ENCODE results near the gene MESP2.

Gene MESP2

DNA sequence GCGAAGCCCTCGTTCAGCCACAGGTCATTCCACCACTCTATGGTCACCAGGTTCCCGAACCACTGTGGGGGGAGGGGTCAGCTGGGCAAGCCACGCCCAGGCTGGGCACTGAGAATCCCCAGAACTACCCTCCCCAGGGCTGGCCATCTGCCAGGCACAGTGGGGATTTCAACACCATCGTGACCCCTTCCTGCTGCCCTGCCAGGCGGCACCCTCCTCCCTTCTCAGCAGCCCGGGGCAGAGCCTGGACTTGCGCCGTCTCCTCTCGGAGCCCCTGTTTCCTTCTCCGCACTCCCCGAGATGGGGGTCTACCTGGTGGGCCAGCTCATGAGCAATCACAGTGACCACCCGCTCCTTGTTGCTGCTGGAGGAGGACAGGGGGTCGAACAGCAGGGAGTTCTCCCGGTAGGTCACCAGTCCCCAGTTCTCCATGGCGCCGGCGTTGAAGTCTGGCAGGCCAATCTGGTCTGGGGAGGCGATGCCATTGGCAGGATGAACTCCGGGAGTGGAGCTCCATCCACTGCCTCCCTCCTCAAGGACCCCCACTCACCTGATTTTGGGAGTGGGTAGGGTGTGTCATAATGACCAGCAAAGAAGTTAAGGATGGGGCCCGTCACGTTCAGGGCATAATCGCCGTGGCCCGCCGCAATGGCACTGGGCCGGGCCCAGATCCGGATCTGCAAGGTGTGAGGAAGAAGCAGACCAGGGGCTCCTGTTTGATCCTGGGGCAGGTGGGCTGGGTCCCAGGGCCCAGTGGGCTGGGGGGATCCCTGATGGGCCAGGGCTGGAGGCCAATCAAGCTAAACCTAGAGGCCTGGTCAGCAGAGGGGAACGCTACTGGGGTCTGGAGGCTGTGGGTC is 28.0 kb downstream of the MESP2 start:
- no peak for DNase-seq

DNA sequence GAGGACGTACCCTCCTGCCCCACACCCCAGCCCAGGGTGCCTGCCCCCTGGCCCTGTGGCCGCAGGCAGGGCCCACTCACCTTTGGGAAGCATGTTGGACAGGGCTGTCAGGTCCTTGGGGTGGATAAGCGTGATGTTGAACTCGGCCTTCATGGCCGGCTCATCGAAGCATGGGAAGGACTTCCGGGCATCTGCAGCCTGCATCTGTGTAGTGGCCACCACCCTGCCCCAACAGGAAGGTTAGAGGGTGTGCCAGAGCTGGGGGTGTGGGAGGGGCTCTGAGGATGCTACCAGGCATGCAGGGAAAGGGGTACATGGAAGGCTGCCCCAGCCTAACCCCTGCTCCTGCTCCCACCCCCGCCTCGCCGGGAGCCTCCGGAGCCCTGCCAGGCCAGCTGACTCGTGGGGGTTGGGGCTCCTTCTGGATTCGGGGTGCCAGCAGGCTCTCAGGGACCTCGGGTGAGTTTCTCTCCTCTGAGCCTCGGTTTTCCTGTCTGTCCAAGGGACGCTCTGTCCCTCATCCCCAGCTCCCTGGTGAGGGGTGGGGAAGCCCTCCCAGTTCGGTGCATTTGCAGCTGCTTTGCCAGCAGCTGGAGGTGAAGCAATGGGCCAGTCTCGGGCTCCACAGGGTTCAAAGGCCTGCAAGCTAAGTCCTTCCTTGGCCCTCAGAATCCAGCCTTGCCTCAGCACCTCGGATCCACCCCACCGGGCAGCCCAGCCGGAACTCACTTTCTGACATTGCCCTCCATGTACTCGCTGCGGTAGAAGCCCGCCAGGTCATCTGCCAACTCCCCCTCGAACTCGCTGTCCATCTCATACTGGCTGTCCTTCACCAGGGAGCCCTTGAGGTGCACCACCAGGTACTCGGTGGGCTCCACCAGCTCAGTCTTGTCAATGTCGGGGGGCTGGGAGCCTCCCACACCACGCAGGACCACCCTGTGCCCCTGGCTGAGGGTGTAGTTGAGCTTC is 29.4 kb downstream of the MESP2 start:
- no peak for DNase-seq

DNA sequence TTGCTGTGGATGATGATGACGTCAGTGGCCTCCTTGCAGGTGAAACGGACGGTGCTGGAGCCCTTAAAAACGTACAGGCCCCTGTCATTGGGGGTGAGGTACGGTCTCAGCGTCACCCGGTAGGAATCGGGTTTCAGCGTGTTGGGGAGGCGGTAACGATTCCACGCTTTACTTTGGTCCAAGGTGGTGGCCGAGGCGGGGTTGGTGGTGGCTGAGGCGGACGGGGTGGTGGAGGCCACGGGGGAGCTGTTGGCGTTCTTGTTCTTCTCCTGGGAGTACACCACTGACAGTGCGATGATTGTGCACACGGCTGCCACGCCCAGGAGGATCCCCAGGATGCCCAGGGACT is 30.1 kb downstream of the MESP2 start:
- DNase-seq, result no peak

DNA sequence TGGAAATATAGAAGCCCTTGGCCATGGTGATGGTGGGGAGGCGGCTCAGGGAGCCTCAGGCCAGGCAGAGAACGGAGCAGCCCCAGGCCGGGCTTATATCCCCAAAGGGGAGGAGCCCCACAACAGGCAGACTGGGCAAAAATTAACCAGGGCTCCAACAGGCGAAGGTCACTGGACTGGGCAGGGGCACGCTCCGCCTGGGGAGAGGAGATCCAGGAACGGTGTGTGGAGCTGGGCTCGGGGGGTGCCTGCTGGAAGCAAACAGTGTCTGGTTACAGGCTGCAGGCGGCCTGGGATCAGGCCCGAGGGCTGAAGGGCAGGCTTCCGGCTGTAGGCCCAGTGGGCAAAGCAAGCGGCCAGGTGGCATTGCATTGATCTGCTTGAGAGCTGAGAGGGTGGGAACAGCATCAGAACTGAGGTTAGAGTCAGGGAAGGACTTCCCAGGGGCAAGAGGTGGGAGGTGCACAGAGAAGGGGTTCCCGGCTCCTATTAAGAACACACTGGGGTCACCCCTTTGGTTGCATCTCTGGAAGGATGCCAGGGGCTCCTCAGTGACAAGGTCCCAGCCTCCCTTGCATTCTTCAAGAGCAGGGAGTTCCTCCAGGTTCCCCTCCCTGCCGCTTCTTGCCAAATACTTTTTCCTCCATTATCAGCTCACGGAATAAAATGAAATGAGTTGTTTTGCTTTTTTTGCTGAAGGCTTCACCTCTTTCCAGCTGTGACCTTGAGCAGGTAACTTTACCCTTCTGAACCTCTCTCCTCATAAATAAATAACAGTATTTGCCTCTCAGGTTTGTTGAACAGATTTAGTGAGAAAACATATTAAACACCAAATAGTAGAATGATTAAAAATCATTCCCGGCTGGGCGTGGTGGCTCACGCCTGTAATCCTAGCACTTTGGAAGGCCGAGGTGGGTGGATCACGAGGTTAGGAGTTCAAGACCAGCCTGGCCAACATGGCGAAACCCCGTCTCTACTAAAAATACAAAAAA is 30.7 kb downstream of the MESP2 start:
- DNase-seq, result no peak

DNA sequence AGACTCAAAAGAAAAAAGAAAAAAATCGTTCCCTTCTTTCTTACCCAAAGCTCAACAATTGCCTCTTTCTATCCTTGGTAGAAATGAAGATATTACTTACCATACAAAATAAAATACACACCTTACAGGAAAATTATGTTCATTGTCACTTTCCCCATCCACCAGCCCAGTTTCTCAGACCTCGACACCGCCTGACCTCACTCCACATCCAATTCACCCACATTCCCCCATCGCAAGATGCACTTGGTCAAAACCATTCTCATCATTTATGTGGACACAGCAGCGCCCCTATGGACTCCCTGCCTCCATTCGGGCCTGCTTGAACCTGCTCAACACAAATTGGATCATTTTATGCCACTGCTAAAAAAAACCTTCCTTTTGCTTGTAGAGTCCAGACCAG is 31.6 kb downstream of the MESP2 start:
- DNase-seq, result no peak

- no peak for DNase-seq
Measured at GRCh38 chr15:89808160-89808870, 32.2 kb downstream of the MESP2 start.

GRCh38 chr15:89809093-89809786 is 33.1 kb downstream of the MESP2 start:
- DNase-seq, result no peak

GRCh38 chr15:89809787-89810148 is 33.6 kb downstream of the MESP2 start:
- no peak for DNase-seq

DNA sequence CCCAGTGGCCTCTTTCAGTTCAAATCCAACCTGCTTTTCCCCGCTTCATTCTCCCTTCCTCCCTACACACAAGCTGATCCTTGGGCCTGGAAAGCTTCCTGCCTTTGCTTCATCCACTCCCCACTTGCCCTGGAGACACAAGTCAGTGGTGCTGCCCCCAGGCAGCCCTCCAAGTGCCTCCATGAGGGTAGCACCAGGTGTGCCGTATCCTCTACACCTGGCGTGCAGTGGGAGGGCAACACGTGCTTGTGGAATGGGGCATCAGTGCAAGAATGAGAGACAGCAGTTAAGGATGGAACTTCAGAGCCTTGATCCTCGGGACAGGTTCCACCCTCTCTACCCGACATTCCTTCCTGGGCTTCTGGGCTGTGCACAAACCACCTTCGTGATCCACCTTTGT is 34.7 kb downstream of the MESP2 start:
- no peak for DNase-seq

DNA sequence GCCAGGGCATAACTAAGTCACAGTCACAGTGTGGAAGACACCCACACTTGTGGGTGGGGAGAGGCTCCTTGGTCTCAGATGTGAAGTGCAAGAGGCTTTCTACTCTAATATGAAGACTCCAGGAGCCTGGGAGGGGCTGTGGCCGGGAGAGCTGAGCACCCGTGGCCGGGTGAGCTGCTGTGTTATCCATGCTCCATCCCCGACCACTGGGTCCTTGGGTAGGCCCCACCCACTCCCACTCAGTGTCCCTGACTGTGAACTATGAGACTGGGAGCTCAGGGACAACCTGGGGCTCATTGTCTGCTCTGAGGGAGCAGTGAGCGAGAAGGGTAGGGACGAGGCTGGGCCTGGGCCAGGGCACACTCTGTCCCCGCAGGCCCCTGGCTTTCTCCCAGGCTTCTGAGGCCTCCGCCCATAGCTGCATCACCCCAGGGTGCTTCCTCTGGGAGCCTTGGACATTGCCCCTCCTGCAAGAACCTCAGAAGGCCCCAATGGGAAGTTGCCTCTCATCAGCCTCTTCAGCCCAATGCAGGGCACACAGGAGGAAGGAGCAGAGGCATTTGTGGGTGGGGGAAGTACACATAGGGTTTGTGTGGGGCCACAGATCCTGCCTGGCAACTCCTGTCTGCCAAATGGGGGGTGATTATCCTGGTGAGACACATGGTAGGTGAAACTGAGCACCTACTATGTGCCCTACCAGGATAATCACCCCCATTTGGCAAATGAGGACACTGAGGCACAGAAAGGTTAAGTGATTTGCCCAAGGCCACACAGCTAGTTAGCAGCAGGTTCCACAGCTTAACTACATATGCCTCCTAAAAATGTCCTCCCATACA is 36.1 kb downstream of the MESP2 start:
- DNase-seq, result no peak

DNA sequence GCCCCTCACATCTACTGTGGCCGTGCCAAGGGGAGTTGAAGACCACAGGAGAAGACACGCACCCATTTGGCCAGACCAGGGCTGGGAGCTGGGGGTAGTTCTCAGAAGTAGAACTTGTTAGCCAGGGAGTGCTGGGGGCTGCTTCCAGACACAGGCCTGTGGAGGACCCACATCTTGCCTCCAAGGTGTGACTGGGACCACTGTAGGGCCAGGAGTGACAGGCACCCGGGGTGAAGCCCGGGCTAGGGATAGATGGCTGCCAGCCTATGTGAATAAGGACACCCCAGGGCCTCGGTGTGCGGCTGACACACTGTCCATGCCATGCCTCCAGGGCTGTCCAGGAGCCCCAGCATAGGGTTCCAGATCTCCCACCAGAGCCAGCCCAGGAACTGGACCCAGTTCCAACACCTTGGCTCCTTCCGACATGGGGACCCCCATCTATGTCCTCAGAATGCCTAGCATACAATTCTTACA is 36.8 kb downstream of the MESP2 start:
- no peak for DNase-seq

- no peak for DNase-seq
Measured at GRCh38 chr15:89813381-89814111, 37.4 kb downstream of the MESP2 start.

- DNase-seq, result no peak
Measured at GRCh38 chr15:89814112-89814742, 38.1 kb downstream of the MESP2 start.

DNA sequence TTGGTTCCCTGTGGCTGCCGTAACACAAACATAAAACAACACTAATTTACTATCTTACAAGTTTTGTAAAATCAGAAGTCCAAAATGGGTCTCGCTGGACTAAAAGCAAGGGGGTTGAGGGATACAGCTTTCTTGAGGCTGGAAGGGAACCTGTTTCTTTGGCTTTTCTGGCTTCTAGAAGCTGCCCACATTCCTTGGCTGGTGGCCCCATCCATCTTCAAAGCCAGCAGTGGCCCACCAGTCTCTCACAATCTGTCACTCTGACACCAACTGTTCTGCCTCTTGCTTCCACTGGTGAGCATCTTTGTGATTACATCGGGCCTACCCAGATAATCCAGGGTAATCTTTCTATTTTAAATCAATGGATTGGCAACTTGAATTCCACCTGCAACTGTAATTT is 39.6 kb downstream of the MESP2 start:
- no peak for DNase-seq

DNA sequence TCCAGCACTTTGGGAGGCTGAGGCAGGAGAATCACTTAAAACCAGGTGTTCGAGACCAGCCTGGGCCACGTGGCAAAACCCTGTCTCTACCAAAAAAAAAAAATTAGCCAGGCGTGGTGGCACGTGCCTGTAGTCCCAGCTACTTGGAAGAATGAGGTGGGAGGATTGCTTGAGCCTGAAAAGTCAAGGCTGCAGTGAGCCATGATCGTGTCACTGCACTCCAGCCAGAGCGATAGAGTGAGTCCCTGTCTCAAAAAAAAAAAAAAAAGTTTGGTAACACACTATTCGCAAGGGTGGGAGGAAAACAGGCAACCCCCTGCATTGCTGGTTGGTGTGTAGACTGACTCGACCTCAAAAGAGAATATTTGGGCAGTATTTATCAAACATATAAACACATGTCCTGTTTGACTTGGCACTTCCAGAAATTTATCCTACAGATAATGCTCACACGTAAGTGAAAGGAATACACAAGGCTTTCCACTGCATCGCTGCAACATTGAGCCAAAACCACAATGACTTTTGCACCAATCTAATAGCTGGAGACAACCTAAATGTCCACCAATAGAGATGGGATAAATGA is 41.7 kb downstream of the MESP2 start:
- no peak for DNase-seq

GRCh38 chr15:89818287-89818686 is 42.2 kb downstream of the MESP2 start:
- DNase-seq, result no peak

- no peak for DNase-seq
Measured at GRCh38 chr15:89820666-89821611, 44.8 kb downstream of the MESP2 start.

GRCh38 chr15:89822026-89822425 is 45.9 kb downstream of the MESP2 start:
- no peak for DNase-seq

Measured in hematopoietic multipotent progenitor cell treated with erythropoietin and hydrocortisone succinate and interleukin-3 and kit ligand, for 8 days (in vitro differentiated cells).